Activated B cell treated with CpG ODN at 0.5 μM for 24 hours (primary cell): ENCODE results near the gene GRPEL1. TPM values are rescaled to one million over a fixed set of nuclear protein-coding genes. Genes with fewer than 3 reads are reported as not detected.

Experiments used
- ATAC-seq: fragments of 200-7000 bp; cut with Tn5 transposase; one replicate; pipeline ENCODE4 v1.10.0; 2021; ENCODE audit warnings: low read depth, mild to moderate bottlenecking, moderate library complexity
- CTCF ChIA-PET: fragments of 350-600 bp; sonication (Branson Sonifier 250); formaldehyde crosslinking; loops from one replicate; lab custom pipeline; 2021; ENCODE audit warnings: antibody characterized with exemption; lab: Charles Lee
- POLR2A ChIA-PET: fragments of 350-600 bp; sonication (Branson Sonifier 250); formaldehyde crosslinking; loops from one replicate; lab custom pipeline; 2021; ENCODE audit warnings: antibody characterized with exemption; lab: Charles Lee
- DNase-seq: peaks from one replicate; pipeline ENCODE4 v3.0.0; 2022
- H3K27ac Mint-ChIP-seq: one replicate; pipeline ENCODE4 v1.8.0; 2020; ENCODE audit warnings: mixed read lengths
- H3K27me3 Mint-ChIP-seq: one replicate; pipeline ENCODE4 v1.8.0; 2021; ENCODE audit warnings: mixed read lengths
- H3K36me3 Mint-ChIP-seq: one replicate; pipeline ENCODE4 v1.8.0; 2021; ENCODE audit warnings: low read depth, mixed read lengths
- H3K4me1 Mint-ChIP-seq: one replicate; pipeline ENCODE4 v1.8.0; 2021; ENCODE audit warnings: mixed read lengths
- H3K4me3 Mint-ChIP-seq: one replicate; pipeline ENCODE4 v1.8.0; 2020; ENCODE audit warnings: mild to moderate bottlenecking, mixed read lengths
- H3K9me3 Mint-ChIP-seq: one replicate; pipeline ENCODE4 v1.8.0; 2020; ENCODE audit warnings: mixed read lengths
- intact Hi-C: fragments of 100-400 bp; cut with micrococcal nuclease; formaldehyde crosslinking; loops from one replicate; pipeline ENCODE4 v1.15.1; 2024
- total RNA-seq: library from RNA; stranded (reverse); gene quantifications from 2 replicates; pipeline ENCODE4 v1.2.3, GENCODE V29; 2022
- TF ChIP-seq, protein P1 (sequence below): fragments of 200-600 bp; IDR thresholded peaks from one replicate; pipeline ENCODE4 v1.8.0; 2022; ENCODE audit warnings: antibody characterized with exemption, mild to moderate bottlenecking

GRPEL1 gene
- total RNA-seq, 1 donor from 2014 or later: 31.8 TPM

DNA sequence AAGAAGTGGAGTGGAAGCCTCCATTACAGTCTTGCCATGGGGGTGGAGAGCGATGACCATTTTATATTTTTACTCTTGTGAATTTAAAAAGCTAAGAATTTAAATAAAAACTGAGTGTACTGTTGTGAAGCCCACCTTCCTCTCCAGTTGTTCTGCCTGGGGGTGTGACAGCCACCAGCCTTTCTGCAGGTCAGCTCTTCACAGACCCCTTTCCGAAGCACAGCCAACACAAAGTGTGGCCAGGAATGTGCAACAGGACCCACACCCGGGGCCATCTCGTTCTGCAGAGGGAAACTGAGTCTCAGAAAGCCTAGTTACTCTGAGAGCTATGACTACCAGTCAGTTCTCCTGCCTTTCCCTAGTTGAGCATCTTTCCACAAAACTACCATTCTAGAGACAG is 1.4 kb downstream of the GRPEL1 start:
- no peaks in the 10 kb centered on the region for H3K27me3 Mint-ChIP-seq
- ChIA-PET CTCF (interaction anchor here (1.2 to 2.1 kb wide), 2 partner anchors 21 to 24 kb away, joined by 6 to 11 read pairs; partner anchors contain the start of gene TADA2B), POLR2A (interaction anchor here (0.7 to 6.5 kb wide), 9 partner anchors 22 to 425 kb away, joined by 3 to 132 read pairs (median 19); partner anchors contain the start of genes BLOC1S4, MRFAP1, MRFAP1L1 and TADA2B)
- peaks cover 44% of the 10 kb centered on the region for H3K4me1 Mint-ChIP-seq
- TF ChIP-seq, protein P1, sequence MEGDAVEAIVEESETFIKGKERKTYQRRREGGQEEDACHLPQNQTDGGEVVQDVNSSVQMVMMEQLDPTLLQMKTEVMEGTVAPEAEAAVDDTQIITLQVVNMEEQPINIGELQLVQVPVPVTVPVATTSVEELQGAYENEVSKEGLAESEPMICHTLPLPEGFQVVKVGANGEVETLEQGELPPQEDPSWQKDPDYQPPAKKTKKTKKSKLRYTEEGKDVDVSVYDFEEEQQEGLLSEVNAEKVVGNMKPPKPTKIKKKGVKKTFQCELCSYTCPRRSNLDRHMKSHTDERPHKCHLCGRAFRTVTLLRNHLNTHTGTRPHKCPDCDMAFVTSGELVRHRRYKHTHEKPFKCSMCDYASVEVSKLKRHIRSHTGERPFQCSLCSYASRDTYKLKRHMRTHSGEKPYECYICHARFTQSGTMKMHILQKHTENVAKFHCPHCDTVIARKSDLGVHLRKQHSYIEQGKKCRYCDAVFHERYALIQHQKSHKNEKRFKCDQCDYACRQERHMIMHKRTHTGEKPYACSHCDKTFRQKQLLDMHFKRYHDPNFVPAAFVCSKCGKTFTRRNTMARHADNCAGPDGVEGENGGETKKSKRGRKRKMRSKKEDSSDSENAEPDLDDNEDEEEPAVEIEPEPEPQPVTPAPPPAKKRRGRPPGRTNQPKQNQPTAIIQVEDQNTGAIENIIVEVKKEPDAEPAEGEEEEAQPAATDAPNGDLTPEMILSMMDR: no peak
- DNase-seq (no peak), ATAC-seq (no peak)
- intact Hi-C loops: loop anchor here (10.0 kb wide), 1 partner anchor 492 kb away; the partner anchor contains the start of gene MAN2B2
- H3K9me3 Mint-ChIP-seq: no peaks in the 10 kb centered on the region
- H3K36me3 Mint-ChIP-seq: peaks cover 44% of the 10 kb centered on the region
- H3K4me3 Mint-ChIP-seq: peak overlapping the region; percentile 95
- no peak overlapping the region for H3K27ac Mint-ChIP-seq

DNA sequence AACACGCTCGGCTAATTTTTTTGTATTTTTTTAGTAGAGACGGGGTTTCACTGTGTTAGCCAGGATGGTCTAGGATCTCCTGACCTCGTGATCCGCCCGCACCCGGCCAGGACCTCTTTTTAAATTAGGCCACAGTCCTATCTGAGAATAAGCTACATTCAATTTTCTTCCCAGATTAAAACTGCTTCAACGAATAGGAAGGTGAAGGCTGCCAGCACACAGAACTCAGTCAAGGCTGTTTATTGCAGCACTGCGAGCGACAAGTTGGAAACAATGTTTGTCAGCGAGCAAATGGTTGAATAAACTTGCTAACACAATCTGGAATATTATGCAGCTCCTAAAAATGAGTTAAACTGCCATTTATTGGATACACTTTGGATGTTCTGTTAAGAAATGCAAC is 1.9 kb downstream of the GRPEL1 start:
- peaks cover 44% of the 10 kb centered on the region for H3K4me1 Mint-ChIP-seq
- no peaks in the 10 kb centered on the region for H3K27me3 Mint-ChIP-seq
- intact Hi-C loops: loop anchor here (10.0 kb wide), 1 partner anchor 491 kb away; the partner anchor contains the start of gene MAN2B2

DNA sequence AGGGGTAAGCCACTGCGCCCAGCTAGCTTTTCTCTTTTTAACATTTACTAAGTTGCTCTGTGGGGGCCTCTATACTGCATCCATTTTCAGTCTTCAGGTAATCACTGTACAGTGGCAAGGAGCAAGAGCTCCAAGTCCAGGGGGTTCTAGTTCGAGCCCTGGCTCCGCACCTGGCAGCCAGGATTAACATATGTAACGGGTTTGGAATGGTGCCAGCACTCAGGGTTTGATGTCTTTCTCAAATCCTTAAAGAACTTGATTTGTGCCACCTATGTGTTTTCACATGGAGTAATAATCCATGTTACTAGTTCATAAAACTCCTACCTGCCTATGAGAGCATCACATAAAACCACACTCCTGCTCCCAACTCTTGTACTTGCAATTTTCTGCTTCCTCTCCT is 4.5 kb downstream of the GRPEL1 start:
- H3K27me3 Mint-ChIP-seq: no peaks in the 10 kb centered on the region
- ATAC-seq (no peak), DNase-seq (no peak)
- H3K9me3 Mint-ChIP-seq: no peaks in the 10 kb centered on the region
- H3K4me3 Mint-ChIP-seq: no peak overlapping the region
- H3K27ac Mint-ChIP-seq: no peak overlapping the region
- intact Hi-C loops: loop anchor here (10.0 kb wide), 1 partner anchor 489 kb away; the partner anchor contains the start of gene MAN2B2
- H3K36me3 Mint-ChIP-seq: peaks cover 74% of the 10 kb centered on the region
- POLR2A ChIA-PET: interaction anchor here (1.3 to 1.6 kb wide), 2 partner anchors 20 to 390 kb away, joined by 4 read pairs; partner anchors contain the start of gene TADA2B
- TF ChIP-seq, protein P1: no peak
- peaks cover 44% of the 10 kb centered on the region for H3K4me1 Mint-ChIP-seq
- CTCF ChIA-PET: no interaction called here

More for the DNA sequence above, 1.9 kb downstream of the GRPEL1 start:
- Mint-ChIP-seq H3K9me3 (no peaks in the 10 kb centered on the region), H3K27ac (no peak overlapping the region), H3K4me3 (peak overlapping the region; percentile 95), H3K36me3 (peaks cover 49% of the 10 kb centered on the region)
- no peak for DNase-seq
- TF ChIP-seq, protein P1: no peak
- POLR2A ChIA-PET: interaction anchor here (0.7 to 6.5 kb wide), 4 partner anchors 21 to 491 kb away, joined by 3 to 132 read pairs (median 34); partner anchors contain the start of genes TADA2B and TBC1D14
- CTCF ChIA-PET: interaction anchor here (1.7 kb wide), 1 partner anchor 23 kb away, joined by 7 read pairs; the partner anchor contains the start of gene TADA2B
- no peak for ATAC-seq

DNA sequence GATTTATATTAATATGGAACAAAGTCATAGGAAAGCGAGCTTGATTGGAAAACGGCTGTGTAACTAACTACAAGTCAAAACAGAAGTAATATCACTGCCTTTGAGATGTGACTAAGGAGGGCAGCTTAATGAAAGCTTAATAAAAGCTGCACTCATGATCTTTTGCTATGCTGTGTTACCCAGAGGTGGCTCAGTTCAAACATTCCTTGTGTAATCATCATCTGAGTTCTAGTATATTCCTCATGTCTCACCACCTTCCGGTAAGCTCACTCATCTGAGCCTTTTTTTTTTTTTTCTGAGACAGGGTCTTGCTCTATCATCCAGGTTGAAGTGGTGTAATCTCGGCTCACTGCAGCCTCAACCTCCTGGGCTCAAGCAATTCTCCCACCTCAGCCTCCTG is 5.0 kb downstream of the GRPEL1 start:
- Mint-ChIP-seq H3K4me3 (no peak overlapping the region), H3K27ac (no peak overlapping the region), H3K36me3 (peaks cover 75% of the 10 kb centered on the region), H3K4me1 (peaks cover 43% of the 10 kb centered on the region), H3K9me3 (no peaks in the 10 kb centered on the region), H3K27me3 (no peaks in the 10 kb centered on the region)
- TF ChIP-seq, protein P1: no peak
- ATAC-seq: no peak
- ChIA-PET CTCF (no interaction called here), POLR2A (interaction anchor here (1.3 to 1.6 kb wide), 2 partner anchors 20 to 389 kb away, joined by 4 read pairs; partner anchors contain the start of gene TADA2B)
- DNase-seq: no peak
- intact Hi-C loops: loop anchor here (10.0 kb wide), 1 partner anchor 488 kb away; the partner anchor contains the start of gene MAN2B2

DNA sequence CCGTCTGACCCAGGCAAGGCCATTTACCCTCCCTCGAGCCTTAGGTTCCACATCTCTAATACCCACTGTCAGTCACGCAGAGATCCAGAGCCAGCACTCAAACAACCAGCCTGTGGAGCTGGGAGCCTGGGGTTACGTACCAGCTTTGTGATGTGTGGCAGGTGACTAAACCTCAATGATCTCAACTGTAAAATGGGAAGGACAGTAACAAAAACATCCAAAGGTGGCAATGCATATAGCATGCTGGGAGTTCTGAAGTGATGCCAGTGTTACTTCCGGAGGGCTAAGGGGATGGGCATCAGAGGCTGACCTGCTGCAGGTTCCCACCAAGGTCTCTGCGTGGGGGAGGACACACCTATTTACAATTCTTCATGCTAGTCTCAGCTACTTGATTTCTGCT is 6.0 kb downstream of the GRPEL1 start:
- TF ChIP-seq, protein P1: no peak
- Mint-ChIP-seq H3K36me3 (peaks cover 77% of the 10 kb centered on the region), H3K4me1 (peaks cover 38% of the 10 kb centered on the region), H3K27me3 (no peaks in the 10 kb centered on the region), H3K4me3 (no peak overlapping the region), H3K27ac (no peak overlapping the region), H3K9me3 (no peaks in the 10 kb centered on the region)
- ChIA-PET CTCF (no interaction called here), POLR2A (no interaction called here)
- ATAC-seq (no peak), DNase-seq (no peak)
- intact Hi-C loops: loop anchor here (10.0 kb wide), 1 partner anchor 487 kb away; the partner anchor contains the start of gene MAN2B2
